DMS 273 treated with DMSO at 0.1 percent for 48 hours (cell line): ENCODE data around the gene DNAH10.

Source experiments
- DNase-seq: peaks from one replicate; lab custom pipeline; 2025; lab: John Stamatoyannopoulos, UW

Gene DNAH10

DNA sequence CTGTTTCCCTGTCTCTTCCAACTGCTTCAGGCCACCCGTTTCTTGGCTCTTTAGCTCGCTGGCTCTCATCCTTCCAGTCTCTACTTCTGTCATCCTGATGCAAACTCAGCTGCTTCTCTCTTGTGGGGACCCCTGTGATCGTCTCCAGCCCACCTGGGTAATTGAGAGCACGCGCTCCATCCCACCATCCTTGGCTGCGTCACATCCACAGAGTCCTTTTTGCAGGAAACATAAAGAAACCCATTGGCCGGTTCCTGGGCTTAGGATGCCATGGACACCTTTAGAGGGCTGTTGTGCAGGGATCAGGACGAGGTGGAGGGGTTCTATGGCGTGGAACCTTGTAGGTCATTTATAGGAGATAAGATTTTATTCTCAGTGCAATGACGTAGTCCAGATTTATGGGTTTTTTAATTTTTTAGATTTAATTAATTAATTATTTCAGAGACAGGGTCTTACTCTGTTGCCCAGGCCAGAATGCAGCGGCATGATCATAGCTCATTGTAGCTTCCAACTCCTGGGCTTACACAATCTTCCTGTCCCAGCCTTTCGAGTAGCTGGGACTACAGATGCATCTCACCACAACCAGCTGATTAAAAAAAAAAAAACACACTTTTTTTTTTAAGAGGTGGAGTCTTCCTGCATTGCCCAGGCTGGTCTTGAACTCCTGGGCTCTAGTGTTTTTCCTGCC, 127.9 kb downstream of the DNAH10 start:
- DNase-seq, result no peak

DNA sequence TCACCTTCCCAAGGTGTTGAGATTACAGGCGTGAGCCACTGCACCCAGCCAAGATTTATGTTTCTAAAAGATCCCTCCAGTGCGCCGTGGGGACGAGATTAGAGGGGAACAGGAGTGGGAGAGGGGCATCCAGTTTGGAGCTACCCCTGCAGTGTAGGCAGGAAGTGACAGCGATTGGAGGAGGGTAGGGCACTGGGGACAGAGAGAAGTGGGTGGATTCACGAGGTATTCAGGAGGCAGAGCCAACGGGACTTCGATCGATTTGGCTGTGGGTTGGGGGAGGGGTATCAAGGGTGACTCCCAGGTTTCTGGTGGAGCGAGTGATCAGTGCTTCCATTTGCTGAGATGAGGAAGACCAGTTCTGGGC, 128.4 kb downstream of the DNAH10 start:
- DNase-seq, result no peak

DNA sequence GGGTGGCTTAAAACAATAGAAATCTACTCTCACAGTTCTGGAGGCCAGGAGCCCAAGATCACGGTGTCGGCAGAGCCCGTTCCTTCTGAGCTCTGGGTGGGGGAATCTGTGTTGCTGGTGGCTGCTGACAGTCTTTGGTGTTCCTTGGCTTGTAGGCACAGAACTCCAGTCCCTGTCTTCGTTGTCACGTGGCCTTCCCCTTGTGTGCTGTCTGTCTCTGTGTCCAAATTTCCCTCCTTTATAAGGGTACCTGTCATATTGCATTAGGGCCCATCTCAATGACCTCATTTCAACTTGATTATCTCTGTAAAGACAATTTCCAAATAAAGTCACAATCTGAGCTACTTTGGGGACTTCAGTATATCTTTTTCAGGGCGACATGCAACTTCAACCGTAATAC, 128.9 kb downstream of the DNAH10 start:
- no peak for DNase-seq

DNA sequence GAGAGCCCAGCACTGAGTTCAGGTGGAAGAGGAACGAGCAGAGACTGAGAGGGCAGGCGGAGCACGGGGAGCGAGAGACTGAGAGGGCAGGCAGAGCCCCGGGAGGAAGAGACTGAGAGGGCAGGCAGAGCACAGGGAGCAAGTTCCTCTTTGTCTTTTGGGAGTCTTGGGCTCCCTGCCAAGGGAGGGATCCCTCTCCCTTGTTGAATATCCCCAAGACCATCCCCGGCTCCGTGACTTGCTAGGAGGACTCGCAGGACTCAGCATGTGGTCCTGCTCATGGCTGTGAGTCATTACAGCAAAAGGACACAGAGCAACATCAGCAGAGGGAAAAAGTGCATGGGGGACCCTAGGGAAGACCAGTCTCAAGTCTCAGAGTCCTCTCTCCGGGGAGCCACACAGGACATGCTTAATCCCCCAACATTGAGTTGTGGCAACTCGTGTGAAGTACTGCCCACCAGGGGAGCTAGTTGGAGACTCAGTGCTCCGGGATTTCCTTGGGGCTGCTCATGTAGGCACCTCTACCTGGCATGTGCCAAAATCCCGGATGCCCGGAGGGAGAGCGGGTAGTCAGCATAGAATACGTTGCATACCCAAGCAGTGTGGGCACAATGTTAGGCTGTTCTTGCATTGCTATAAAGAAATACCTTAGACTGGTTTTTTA, 129.5 kb downstream of the DNAH10 start:
- no peak for DNase-seq

DNA sequence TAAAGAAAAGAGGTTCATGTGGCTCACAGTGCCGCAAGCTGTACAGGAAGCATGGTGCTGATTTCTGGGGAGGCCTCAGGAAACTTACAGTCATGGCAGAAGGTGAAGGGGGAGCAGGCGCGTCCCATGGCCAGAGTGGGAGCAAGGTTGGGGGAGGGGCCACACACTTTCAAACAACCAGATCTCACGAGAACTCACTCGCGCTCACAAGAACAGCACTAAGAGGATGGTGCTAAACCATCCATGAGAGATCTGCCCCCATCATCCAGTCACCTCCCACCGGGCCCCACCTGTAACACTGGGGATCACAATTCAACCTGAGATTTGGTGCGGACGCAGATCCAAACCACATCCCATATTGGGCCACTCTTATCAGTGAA, 130.1 kb downstream of the DNAH10 start:
- no peak for DNase-seq

DNA sequence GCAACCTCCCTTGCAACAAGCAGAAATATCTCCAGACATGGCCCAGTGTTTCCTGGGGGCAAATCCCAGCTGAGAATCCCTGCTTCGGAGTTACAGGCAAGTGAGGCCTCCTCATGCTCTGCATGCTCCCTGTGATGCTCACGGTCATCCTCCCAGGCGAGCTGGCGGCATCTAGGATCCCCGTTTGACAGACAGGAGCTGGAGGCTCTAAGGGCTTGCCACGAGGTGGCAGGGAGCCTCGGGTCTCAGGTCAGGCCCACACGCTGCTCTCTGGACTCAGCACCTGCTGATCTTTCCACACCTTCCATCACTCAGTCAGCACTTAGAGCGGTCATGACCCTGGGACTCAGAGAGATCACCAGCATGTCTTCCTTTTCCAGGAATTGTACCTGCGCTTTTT, 130.8 kb downstream of the DNAH10 start:
- DNase-seq, result no peak

DNA sequence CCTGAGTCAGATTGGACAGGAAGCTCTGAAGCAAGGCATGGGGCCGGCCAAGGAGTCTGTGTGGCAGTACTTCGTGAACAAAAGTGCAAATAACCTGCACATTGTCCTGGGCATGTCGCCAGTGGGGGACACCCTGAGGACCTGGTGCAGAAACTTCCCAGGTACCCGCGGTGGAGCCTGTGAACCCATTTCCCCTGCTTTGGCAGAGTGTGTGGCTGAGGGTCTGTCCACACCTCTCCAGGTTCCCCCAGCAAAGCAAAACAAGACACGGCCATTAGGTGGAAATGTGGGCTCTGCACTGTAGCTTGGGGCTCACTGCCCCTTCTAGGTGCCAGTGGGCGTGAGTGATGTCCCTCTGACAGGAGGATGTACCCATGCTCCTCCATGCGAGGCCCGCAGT, 131.2 kb downstream of the DNAH10 start:
- no peak for DNase-seq

DNA sequence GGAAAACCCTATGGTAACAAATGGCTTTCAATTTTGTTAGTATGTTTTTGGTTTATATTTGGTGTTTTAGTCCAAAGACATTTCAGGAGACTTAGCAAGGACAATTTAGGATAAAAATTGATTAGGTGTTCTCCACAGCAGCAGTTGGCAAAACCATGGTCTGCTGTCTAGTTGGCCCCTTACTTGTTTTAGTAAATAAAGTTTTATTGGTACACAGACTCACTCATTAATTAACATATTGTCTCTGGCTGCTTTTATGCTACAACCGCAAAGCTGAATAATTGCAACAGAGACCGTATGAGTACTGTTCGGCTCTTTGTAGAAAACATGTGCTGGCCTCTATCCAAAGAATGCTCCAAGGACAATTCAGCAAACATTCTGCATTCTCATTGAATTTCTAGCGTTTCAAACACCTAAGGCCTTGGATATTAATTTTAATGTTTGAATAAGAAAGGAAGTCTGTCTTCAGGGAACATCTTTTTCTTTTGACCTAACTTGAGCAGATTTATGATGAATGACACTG, 132.8 kb downstream of the DNAH10 start:
- DNase-seq, result no peak

DNA sequence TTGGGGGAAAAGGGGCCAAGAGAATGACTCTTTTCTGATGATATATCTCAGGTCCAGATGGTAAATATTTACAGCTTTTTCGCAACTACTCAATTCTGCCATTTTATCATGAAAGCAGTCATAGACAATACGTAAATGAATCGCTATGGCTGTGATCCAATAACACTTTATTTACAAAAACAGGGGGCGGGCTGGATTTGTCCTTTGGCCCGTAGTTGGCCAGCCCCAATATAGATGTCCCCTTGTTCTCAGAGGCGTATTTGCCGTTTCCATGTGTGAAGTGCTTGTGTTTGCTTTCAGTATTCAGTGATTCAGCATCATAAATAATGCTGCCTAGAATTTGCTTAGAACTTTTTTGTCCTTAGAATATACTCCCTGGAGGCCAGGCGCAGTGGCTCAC, 133.3 kb downstream of the DNAH10 start:
- no peak for DNase-seq

DNA sequence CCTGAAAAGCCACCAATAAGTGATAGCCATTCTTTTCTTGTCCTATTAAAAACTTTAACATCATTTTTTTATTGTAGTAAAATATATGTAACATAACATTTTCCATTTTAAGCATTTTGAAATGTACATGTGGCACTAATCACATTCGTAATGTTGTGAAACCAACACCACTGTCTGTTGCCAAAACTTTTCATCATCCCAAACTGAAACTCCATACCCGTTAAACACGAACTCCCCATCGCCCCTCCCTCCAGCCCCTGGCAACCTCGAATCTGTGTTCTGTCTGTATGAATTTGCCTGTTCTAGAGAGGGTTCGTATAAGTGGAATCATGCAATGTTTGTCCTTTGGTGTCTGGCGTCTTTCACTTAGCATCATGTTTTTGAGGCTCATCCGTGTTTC, 134.7 kb downstream of the DNAH10 start:
- no peak for DNase-seq

DNA sequence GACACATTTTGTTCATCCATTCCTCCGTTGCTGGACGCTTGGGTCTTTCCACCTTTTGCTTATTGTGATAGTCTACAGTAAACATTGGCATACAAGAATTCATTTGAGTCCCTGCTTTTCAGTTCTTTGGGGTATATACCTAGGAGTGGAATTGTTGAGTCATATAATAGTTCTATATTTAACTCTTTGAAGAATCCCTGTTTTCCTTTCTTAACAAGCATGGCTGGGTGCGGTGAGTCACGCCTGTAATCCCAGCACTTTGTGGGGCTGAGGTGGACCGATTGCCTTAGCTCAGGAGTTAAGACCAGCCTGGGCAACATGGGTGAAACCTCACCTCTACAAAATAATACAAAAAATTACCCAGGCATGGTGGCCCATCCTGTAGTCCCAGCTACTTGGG, 135.1 kb downstream of the DNAH10 start:
- DNase-seq, result no peak

DNA sequence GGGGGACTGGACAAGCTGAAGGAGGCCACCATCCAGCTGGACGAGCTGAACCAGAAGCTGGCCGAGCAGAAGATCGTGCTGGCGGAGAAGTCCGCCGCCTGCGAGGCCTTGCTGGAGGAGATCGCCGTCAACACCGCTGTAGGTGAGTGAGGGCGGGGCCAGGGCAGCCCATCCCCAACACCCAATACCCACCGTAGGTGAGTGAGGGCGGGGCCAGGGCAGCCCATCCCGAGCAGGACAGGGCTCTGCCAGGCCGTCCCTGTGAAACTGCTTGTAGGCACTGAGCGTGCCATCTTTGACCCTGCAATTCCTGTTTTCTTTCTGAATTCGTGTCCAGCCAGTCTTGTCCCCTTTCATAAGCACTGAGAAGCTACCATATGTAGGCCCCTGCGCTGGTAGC, 136.6 kb downstream of the DNAH10 start:
- no peak for DNase-seq

DNA sequence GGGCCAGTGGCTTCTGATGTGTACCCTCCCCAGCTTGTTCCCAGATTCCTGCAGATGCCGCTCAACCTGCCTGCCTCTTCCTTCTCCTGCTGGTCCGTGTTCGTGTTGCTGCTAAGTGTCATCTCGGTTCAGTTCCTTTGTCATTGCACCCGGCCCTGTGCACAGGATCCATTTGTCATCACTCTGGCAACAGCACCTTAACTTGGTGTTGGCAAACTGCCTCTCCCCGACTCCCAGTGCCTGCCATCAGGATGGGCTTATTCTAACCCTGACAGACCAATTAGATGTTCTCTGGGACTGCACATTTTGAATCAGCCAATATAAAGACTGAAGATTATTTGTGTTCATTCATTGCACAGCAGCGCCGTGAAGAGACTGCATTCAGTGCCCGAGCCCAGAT, 137.3 kb downstream of the DNAH10 start:
- no peak for DNase-seq

DNA sequence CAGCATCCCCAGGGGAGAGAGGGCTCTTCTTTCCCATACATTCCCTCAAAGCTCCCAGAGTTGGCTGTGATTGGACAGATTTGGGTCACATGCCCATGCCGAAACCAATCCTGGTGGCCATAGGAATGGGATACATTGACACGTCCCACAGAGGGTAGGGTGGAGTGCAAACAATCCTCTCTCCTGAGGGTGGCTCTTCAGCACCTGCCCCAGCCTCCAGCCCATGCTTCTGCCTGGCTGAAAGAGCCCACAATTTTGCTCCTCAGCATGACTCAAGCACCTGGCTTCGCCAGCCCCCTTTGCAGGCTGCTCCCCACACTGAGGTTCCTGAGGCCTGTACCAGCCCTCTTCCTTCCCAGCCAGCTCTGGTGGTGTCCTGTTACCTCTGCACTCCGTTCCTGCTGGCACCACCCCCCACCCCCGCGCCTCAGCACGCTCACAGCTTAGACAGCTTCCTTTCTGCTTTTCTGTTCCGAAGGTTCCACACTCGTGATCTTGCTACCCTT, 138.8 kb downstream of the DNAH10 start:
- no peak for DNase-seq

DNA sequence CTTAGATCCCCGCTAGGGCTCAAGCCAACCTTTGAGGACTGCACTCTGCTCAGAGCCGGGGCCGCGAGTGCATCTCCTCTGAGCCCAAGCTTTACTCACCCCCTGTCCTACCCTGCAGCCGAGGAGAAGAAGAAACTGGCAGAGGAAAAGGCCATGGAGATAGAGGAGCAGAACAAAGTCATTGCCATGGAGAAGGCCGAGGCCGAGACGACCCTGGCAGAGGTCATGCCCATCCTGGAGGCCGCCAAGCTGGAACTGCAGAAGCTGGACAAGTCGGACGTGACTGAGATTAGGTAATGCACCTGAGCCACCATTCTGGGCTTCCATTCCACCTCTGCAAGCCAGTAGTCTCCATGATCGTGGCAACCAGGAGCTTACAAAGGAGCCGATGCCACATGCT, 140.7 kb downstream of the DNAH10 start:
- no peak for DNase-seq

DNA sequence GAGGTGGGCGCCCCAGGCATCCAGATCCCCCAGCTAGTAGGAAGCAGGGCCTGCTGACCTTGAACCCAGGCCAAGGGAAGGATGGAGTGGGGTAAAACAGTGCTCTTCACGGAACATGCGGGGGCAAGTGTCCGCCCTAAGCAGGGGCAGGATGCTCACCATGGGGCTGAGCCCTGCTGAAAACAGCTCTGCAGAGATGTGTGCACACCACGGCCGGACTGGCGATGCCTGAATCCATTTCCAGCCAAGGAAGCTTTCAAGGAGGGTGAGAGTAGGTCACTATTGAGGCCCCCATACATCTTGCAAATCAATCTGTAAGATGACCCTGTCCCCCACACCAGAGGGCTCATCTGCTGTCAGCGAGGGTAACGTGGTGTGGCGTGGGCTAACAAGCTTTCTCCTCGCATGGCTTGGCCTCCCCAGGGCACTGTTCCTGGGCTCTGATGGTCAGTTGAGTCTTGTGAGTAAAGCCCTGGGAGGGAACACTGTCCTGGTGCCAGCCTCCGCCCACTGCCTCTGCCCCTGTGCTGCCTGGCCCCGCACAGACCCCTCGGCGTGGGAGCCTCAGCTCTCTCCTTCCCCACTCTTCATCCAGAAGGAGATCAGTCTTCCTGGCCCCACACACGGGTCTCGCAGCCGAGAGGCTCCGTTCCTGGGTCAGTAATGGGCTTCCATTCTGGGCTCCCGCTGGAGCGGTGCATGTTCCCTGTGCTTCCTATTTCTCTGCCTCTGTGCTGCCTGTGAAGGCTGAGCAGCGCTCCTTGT, 141.4 kb downstream of the DNAH10 start:
- DNase-seq, result no peak

DNA sequence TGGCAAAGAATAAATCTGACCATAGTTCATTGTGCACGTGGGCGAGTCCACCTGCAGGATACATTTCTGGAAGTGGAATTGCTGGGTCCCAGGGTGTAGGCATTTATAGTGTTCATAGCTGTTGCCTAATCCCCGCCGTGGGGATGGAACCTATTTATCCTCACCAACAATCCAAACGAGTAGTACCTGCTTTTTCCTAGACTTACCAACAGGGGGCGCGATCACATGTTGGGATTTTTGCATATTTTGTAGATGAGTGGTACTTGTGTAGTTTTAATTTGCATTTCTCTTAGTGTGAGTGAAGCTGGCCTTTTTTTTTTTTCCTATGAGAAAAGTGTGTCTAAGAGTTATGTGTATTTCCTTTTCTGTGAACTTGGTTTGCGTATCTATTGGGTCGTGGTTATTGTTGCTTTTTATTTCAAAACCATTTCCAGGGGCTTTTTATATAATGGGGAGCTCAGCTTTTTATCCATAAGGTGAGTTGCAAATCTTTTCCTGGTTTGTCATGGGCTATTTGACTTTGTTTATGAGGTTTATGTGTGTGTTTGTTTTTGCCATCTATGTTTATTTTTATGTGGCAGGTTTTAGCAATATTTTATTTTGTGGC, 143.3 kb downstream of the DNAH10 start:
- peak; percentile 41 for DNase-seq

DNA sequence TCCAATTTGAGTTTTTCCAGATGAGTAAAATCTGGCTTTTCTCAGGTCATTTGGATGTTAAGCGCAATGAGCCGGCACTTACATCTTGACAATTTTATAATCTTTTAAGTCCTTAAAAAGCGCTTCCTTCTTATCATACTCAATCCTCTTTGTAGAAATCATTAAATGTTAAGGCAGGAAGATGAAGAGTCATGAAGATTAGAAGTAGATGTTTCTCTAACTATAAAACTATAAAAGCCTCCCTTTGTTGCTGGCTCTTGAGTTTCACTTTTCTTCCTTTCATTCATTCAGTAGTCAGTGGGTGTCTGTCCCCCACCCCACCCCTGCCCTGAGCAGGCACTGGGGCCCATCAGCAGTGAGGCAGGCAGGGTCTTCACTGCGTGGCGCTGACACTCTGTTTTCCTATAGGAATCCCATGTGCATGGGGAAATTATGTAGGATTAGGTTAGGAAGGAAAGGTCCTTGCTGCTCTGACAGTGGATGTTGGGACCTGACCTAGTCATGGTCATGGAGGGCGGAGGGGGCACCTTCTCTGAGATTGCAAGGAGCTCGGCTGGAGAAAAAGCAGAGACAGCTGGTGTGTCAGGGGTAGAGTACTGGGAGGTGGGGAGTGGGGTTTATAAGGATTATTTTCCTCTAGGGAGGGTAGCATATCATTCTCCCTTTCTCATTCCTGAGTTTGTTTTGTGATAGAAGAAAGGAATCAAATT, 144.8 kb downstream of the DNAH10 start:
- no peak for DNase-seq

DNA sequence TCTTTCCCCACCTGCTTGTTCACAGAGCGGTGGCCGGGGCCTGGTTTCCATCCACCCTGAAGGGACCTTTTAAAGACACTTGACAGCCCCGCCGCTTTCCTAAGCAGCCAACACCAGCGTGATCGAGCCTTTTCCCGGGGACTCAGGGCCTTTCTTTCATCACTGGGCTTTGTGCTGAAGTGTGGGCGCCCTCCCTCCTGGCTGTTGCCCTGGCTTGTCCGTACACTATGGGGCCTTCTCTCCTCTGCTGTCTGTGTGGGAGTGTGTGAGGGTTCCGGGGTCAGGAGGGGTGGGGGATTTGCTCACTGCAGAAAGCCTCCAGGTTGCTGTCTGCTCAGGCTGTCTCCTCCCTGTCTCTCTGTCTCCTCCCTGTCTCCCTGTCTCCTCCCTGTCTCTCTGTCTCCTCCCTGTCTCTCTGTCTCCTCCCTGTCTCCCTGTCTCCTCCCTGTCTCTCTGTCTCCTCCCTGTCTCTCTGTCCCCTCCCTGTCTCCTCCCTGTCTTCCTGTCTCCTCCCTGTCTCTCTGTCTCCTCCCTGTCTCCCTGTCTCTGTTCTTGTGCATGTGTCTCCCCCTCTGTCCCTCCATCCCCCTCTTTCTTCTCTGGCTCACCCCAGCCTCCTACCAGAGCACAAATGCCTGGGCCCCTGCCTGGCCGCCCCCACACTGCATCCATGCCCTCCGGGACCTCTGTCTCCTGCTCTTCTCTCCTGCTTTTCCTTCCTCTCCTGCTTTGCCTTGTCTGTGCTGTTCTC, 145.8 kb downstream of the DNAH10 start:
- no peak for DNase-seq

DNA sequence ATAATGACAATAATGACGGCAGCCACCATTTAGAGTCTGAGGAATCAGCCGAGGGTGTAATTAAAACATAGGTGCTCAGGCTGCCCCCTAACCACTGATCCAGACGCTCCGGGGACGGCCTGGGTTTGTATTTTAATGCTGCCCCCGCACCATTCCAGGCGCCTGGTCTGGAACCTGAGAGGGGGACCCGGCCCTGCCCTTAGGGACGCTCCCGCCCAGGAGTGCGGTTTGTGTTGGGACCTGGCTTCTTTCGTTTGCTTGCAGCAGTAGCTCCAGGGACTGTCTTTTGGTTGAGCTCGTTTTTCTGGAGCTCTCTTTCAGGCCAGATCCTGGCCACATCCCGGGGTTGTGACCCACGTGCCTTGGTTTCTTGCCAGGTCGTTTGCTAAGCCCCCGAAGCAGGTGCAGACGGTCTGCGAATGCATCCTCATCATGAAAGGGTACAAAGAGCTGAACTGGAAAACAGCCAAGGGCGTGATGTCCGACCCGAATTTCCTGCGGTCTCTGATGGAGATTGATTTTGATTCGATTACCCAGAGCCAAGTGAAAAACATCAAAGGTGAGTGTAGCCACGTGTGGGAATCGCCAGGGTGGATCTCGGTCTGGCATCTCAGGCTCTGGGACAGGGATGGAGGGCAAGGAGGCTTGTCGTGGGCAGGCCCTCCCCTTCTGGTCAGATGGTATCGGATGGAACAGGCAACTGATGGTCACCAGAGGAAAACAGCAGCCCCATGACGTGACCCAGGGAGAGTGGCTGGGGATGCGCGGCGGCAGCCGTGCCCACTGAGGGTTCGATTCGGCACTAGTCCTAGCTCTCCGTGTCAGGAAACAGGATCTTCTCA, 147.0 kb downstream of the DNAH10 start:
- no peak for DNase-seq
